ENCODE measurements around the gene CAMK2G.

CAMK2G gene

DNA sequence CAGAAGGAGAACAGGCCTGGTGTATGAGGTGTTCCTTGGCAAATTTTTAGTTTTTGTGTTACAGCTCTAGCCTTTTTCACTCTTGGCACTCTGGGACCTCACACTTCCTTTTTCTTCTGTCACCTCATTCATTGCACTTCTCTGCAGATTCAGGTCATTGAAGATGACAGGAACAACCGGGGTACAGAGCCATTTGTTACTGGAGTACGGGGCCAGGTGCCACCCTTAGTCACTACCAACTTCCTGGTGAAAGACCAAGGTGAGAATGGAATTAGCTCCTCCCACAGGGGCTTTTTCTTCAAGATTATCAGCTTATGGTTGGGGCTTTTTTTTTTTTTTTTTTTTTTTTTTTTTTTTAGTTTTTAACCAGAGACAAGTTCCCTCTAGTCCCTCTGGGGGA, 111.0 kb downstream of the CAMK2G start:
- DNase-seq = no peak

DNA sequence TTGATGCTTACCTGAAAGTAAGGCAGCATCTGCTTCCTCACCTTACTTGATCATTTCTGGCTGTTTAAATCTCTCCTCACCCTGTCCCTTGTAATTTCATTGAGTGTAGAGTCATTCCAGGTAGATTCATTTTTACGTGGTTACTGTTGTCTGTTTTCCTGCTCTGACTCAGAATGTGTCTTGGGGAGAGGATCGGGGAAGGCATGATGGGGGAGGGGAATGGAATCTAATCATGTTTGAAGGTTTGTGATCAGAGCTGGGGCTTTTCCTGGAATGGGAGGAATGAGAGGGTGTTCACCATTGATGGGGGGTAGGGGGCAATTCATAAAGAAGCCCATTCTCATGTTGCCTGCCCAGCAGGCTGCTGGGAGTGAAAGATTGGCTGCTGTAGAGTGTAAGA, 111.4 kb downstream of the CAMK2G start:
- DNase-seq = no peak

Measured in activated naive CD4-positive, alpha-beta T cell (primary cell).